ENCODE data around the gene APOLD1. TPM values are rescaled to one million over a fixed set of nuclear protein-coding genes. Genes with fewer than 3 reads are reported as not detected.
A peak's percentile ranks its signal among the peaks of the same experiment; 100 is the strongest.

APOLD1 gene
- total RNA-seq, 6 experiments from 2014 or later: 0.27 to 5.6 (median 1.2) TPM

DNA sequence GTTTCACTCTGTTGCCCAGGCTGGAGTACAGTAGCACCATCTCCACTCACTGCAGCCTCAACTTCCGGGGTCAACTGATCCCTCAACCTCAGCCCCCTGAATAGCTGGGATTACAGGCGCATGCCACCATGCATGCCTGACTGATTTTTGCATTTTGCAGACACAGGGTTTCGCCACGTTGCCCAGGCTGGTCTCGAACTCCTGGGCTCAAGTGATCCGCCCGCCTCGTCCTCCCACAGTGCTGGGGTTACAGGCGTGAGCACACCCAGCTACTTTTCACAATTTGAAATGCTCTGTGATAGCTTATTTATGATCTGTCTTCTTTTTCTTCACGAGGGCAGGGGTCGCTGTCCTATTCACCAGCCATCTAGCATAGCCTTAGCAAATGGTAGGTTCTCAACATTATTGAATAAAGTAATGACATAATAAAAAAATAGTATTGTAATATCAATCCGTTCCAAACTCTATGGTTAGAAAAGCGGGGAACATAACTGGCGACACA, 27.2 kb downstream of the APOLD1 start:
- Histone ChIP-seq H3K4me3 (peak overlapping the region in 1 of 3 donors; percentile 93), H3K27ac (no peak overlapping the region), H3K9me3 (no peaks in the 10 kb centered on the region), H3K36me3 (peaks cover 0 to 11% (median 0%) of the 10 kb centered on the region in 4 donors), H3K4me1 (peaks cover 0 to 11% (median 4%) of the 10 kb centered on the region in 4 donors), H3K27me3 (no peaks in the 10 kb centered on the region)
- TF ChIP-seq, protein P1, sequence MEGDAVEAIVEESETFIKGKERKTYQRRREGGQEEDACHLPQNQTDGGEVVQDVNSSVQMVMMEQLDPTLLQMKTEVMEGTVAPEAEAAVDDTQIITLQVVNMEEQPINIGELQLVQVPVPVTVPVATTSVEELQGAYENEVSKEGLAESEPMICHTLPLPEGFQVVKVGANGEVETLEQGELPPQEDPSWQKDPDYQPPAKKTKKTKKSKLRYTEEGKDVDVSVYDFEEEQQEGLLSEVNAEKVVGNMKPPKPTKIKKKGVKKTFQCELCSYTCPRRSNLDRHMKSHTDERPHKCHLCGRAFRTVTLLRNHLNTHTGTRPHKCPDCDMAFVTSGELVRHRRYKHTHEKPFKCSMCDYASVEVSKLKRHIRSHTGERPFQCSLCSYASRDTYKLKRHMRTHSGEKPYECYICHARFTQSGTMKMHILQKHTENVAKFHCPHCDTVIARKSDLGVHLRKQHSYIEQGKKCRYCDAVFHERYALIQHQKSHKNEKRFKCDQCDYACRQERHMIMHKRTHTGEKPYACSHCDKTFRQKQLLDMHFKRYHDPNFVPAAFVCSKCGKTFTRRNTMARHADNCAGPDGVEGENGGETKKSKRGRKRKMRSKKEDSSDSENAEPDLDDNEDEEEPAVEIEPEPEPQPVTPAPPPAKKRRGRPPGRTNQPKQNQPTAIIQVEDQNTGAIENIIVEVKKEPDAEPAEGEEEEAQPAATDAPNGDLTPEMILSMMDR (IDR thresholded peaks at IDR 0.05): no peak
- TF ChIP-seq POLR2A (IDR thresholded peaks at IDR 0.05): no peak
- intact Hi-C loops (cut with DNase I): no loop called here
- 59% methylated on average over 13 of the region's 14 CpGs for WGBS (ENCODE audit: insufficient coverage, low coverage, low lambda C conversion rate, missing lambda C conversion rate)
- ATAC-seq (no peak), DNase-seq (no peak)

DNA sequence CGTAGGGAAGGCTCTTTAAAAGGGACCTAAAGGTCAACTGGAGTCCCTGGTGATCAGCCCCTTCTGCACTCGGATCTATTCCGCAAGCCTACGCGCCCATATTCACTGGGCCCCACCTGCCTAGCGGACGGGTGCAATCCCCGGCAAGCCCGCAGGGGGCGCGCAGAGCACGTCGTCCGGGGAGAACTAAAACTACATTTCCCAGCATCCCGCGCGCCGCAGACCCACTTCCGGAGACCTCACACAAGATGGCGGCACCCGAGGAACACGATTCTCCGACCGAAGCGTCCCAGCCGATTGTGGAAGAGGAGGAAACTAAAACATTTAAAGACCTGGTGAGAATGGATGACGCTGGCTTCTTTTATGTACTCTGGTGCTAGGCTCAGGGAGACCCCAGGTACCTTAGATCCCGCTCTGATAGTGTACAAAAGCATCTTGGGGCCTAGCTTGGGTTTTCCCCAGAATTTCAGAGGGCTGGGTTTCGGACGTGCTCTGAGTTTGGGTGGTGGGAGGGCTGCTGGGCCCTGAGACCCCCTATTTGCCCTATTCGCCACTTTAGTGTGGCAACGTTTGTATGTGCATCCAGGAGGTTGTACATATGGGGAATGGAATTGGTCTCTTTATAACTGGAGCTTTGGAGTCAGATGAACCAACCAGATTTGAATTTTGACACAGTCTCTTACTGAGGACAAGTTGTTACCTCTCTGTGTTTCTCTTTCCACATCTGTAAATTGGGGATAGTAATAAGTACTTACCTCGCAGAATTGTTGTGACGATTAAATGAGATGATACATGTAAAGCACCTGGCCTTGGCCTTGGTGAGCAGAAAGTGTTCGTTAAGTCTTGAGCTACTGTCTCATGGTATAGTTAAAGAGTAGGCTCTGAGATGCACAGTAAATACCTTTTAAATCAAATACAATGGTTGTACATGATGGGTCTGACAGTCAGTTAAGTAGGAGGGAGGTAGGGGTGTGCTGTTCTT, 28.0 kb downstream of the APOLD1 start, which contains the start of gene DDX47:
Gene DDX47 (plus strand): TSS at position 227 of the 982 bp plus-strand sequence. CDS start 22 bp downstream, at position 249.
- Histone ChIP-seq H3K27ac (peak within 1 kb of the TSS; percentile 13 to 27 (median 24)), H3K4me3 (peak within 1 kb of the TSS; percentile 50 to 93 (median 66)), H3K36me3 (peaks cover 0 to 11% (median 0%) of the 10 kb centered on the region in 4 donors), H3K4me1 (peaks cover 0 to 11% (median 4%) of the 10 kb centered on the region in 4 donors), H3K9me3 (no peaks in the 10 kb centered on the region), H3K27me3 (no peaks in the 10 kb centered on the region)
- DNase-seq (peak; percentile 95), ATAC-seq (peak; percentile 99 to 100 (median 100))
- WGBS (ENCODE audit: insufficient coverage, low coverage, low lambda C conversion rate, missing lambda C conversion rate): under 1% methylated on average over 27 of the region's 35 CpGs
- intact Hi-C loops (cut with DNase I): no loop called here
- TF ChIP-seq, protein P1 (IDR thresholded peaks at IDR 0.05): peak; percentile 94 to 97 (median 96)
- TF ChIP-seq POLR2A (IDR thresholded peaks at IDR 0.05): peak; percentile 29

DNA sequence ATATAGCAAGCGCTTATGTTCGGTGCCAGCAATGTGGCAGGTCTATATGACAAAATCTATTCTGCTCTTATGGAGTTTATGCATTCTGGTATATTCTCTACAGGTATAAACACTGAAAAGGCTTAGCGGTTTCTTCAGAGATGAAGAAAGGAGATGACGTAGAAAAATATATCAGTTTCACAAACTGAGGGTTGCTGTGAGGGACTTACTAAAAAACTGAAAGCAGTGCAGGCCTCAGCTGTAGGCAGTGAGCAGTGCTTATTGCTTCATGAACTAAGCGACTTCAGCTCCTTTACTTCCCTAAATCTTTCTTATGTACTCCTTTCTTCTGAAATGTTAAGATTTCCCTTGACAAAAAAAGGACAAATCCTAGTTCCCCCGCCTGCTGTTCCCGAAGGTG, 32.2 kb downstream of the APOLD1 start:
- Histone ChIP-seq H3K27me3 (no peaks in the 10 kb centered on the region), H3K9me3 (no peaks in the 10 kb centered on the region), H3K4me3 (no peak overlapping the region), H3K36me3 (peaks cover 0 to 31% (median 8%) of the 10 kb centered on the region in 4 donors), H3K4me1 (peaks cover 0 to 11% (median 4%) of the 10 kb centered on the region in 4 donors), H3K27ac (no peak overlapping the region)
- TF ChIP-seq POLR2A (IDR thresholded peaks at IDR 0.05): no peak
- TF ChIP-seq, protein P1 (IDR thresholded peaks at IDR 0.05): no peak
- DNase-seq: no peak
- WGBS (ENCODE audit: insufficient coverage, low coverage, low lambda C conversion rate, missing lambda C conversion rate): 74% methylated on average over 7 of the region's 7 CpGs
- no peak for ATAC-seq
- intact Hi-C loops (cut with DNase I): no loop called here

DNA sequence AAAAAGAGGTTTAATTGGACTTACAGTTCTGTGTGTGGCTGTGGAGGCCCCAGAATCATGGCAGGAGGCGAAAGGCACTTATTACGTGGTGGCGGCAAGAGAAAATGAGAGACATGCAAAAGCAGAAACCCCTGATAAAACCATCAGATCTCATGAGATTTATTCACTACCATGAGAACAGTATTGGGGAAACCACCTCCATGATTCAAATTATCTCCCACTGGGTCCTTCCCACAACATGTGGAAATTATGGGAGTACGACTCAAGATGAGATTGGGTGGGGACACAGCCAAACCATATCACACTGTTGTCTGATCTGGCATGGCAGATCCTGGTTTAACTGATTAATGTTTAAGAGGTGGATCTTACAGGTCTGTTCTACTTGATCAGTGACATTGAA, 33.2 kb downstream of the APOLD1 start:
- H3K4me3 ChIP-seq: no peak overlapping the region
- ATAC-seq: no peak
- H3K36me3 ChIP-seq: peaks cover 0 to 42% (median 15%) of the 10 kb centered on the region in 4 donors
- no peaks in the 10 kb centered on the region for H3K9me3 ChIP-seq
- no peaks in the 10 kb centered on the region for H3K27me3 ChIP-seq
- WGBS (ENCODE audit: insufficient coverage, low coverage, low lambda C conversion rate, missing lambda C conversion rate): 96% methylated on average over 4 of the region's 4 CpGs
- H3K27ac ChIP-seq: no peak overlapping the region
- TF ChIP-seq, protein P1 (IDR thresholded peaks at IDR 0.05): no peak
- TF ChIP-seq POLR2A (IDR thresholded peaks at IDR 0.05): no peak
- peaks cover 0 to 11% (median 4%) of the 10 kb centered on the region in 4 donors for H3K4me1 ChIP-seq
- no peak for DNase-seq
- intact Hi-C loops (cut with DNase I): no loop called here
